Hepatic stellate cell (primary cell): ENCODE measurements around the gene CCM2L.

ENCODE experiments used
- DNase-seq: peaks from one replicate; pipeline ENCODE4 v3.0.0; 2011; ENCODE audit warnings: low spot score

Gene CCM2L

GRCh38 chr20:32062776-32063170 lies 52.5 kb downstream of the CCM2L start:
- DNase-seq: no peak

- no peak for DNase-seq
These were observed 53.5 kb downstream of the CCM2L start for GRCh38 chr20:32063695-32064094.

GRCh38 chr20:32064667-32065066 lies 54.4 kb downstream of the CCM2L start:
- DNase-seq: no peak

GRCh38 chr20:32067234-32067821 lies 57.1 kb downstream of the CCM2L start:
- peak; percentile 74 for DNase-seq

GRCh38 chr20:32068174-32068573 lies 57.9 kb downstream of the CCM2L start:
- no peak for DNase-seq

DNA sequence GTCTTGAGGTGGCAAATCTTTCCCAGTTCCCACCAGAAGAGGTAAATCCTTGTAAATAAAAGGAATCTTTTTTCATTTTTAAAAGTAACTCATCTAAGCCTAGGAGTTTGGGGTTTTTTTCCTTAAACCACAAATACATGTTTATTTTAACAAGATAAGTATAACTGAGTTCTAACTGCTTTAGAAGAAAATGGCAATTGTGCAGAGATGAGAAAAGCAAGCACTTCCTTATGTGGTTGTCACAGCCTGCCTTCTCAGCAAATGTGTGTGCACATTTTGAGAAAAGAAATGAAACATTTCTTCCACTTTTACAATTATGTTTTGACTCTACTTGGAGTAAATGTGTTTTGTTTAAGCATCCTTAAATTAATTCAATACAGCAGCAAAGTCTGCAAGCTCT lies 59.5 kb downstream of the CCM2L start:
- DNase-seq: no peak

DNA sequence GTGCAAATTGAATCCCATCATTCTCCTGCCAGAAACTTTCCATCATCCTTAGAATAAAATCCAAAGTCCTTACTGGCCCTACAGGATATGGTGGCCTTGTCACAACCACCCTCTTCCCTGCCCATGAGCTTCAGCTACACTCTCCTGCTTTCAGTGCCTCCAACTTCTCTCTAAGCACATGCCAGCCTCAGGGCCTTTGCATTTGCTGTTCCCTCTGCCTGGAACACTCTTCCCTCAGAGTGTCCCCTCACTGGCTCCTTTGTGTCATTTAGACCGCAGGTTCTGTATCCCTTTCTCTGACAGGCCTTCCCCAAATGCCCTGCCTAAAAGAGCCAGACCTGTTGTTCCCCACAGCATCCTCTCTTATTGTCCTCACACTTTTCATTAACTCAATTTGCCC lies 60.0 kb downstream of the CCM2L start:
- no peak for DNase-seq

DNA sequence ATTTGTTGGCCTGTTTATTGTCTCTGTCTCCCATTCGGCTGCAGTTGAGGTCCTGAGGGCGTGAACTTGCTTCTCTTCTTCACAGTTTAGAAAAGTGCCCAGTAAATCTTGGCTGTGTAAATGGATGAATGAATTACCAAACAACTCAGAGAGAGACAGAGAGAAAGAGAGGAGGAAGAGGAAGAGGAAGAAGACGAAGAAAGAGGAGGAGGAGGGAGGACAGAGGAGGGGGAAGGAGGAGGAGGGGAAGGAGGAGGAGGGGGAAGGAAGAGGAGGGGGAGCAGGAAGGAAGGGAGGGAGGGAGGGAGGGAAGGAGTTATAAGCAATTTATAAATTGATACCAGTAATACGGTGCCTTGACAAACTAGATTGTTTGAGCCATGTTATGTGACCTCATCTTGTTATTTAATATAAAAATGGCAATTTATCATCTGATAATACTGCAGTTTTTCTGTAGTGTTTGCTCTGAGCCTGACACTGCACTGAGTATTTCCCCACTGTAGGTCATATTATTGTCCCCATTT lies 60.5 kb downstream of the CCM2L start:
- DNase-seq: no peak

GRCh38 chr20:32071395-32072167 lies 61.3 kb downstream of the CCM2L start:
- DNase-seq: no peak

- DNase-seq: no peak
These were observed 62.0 kb downstream of the CCM2L start for GRCh38 chr20:32072168-32072750.

GRCh38 chr20:32075534-32075933 lies 65.3 kb downstream of the CCM2L start:
- no peak for DNase-seq

DNA sequence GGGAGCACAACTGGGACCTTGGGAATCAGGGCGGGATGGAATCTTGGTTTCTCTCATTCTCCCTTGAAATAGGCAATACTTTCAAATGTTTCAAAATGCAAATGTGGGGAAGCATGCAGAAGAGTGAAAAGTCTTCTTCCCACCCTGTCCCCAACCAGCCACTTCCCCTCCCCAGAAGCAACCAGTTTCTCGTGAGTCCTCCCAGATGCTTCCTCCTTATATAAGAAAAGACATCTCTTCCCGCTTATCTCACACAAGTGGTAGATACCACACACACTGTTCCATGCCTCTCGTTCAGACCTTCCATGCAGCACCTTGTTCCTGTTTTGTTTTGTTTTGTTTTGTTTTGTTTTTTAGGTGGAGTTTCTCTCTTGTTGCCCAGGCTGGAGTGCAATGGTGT lies 67.0 kb downstream of the CCM2L start:
- no peak for DNase-seq

DNA sequence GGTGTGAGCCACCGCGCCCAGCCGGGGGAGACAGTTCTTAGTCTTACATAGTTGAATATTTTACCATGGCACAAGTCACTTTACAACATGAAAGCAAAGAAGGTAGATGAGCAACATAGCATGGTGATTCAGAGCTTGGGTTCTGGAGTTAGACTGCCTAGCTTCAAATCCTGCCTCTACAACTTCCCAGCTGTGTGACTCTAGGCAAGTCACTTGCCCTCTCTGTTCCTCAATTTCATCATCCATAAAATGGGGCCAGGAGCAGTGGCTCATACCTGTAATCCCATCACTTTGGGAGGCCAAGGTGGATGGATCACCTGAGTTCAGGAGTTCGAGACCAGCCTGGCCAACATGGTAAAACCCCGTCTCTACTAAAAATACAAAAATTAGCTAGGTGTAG lies 68.1 kb downstream of the CCM2L start:
- DNase-seq: no peak

DNA sequence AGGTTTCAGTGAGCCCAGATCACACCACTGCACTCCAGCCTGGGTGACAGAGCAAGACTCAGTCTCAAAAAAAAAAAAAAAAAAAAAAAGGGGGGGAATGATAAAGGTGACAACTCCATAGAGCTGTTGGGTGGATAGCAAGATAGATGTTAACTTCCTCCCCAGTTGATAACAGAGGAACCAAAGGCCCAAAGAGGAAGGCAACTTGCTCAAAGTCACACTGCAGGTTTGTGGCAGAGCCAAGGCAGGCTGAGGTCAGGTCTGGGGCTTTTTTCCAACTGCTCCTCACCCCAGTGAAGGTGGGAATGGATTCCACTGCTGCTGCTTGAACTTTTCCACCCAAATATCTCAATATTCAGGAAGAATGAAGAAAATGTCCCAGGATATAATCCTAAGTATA lies 68.6 kb downstream of the CCM2L start:
- DNase-seq: no peak

- DNase-seq: no peak
These were observed 69.4 kb downstream of the CCM2L start for GRCh38 chr20:32079655-32080109.

GRCh38 chr20:32080783-32081182 lies 70.5 kb downstream of the CCM2L start:
- DNase-seq: no peak
